ENCODE measurements around the gene SGSM2.
"Not testable (repeated sequence)": the region's sequence is repeated elsewhere in the genome, so short reads cannot be mapped to it uniquely, and the experiment has no call there.

Gene SGSM2

DNA sequence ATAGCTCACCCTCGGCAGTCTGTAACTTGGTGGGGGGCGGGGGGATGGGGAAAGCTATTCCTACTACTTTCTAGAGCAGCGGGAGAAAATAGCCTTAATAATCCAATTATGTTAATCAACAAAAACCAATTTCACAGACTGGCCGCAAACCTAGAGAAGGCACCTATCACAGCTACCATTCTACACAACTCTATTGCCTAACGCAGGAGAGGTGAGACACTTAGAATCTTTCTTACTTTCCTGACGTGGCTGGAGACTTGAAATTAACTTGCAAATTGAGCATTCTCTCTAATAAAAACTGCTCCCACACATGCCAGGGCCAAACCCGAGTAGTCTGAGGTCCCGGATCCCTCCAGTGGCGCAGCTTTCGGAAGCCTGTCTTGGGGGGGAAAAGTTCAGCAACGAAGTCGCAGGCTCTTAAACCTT is 34.5 kb upstream of the SGSM2 start:
- no peak for DNase-seq (ENCODE audit: extremely low read depth, low read depth)
- TF ChIP-seq, protein P1, sequence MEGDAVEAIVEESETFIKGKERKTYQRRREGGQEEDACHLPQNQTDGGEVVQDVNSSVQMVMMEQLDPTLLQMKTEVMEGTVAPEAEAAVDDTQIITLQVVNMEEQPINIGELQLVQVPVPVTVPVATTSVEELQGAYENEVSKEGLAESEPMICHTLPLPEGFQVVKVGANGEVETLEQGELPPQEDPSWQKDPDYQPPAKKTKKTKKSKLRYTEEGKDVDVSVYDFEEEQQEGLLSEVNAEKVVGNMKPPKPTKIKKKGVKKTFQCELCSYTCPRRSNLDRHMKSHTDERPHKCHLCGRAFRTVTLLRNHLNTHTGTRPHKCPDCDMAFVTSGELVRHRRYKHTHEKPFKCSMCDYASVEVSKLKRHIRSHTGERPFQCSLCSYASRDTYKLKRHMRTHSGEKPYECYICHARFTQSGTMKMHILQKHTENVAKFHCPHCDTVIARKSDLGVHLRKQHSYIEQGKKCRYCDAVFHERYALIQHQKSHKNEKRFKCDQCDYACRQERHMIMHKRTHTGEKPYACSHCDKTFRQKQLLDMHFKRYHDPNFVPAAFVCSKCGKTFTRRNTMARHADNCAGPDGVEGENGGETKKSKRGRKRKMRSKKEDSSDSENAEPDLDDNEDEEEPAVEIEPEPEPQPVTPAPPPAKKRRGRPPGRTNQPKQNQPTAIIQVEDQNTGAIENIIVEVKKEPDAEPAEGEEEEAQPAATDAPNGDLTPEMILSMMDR (IDR thresholded peaks at IDR 0.05; ENCODE audit: low read depth, low read length): no peak

DNA sequence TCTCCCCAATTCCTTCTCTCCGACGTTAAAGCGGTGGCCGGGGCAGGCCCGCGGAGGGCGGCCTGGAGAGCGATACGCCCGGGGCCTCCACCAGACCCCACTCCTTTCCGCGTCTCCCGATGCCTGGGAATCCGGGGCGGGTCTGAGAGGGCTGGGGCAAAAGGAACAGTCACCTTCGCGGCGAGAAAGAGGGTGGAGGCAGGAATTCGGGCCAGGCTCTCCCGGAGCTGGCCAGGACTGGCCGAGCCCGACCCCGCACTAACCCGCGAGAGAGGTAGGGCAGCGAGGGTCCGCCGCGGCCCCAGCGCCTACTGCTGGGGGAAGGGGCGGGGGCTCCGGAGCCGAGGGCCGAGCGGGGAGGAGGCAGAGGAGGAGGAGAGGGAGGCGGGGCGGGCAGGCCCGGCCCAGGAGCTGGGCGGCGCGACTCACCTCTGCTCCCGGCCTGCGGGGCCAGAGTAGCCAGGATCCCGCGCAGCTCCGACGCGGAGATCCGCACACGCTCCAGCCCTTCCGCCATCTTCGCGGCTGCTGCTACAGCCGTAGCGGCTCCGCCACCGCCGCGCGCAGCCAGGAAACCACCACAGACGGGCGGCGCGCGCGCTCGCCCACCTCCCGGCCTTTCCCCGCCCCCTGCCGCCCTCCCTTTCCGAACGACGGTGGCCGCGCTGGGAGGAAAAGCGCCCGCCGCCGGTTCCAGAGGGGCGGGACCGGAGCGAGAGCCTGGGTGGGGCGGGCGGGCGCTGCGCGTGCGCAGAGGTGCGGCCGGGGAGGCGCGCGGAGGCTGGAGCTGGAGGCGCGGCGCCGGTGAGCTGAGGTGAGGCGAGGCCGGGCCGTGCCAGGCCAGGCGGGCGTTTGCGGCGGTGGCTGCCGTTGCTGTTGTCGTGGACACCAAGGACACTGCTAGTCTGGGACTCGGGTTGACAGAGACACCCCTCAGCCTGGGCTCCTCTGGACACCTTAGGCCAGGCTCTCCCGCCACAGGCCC is 33.8 kb upstream of the SGSM2 start, which contains the start of the genes SMG6 and SRR:
TSS of gene SMG6 (minus strand) at position 582 of the 985 bp plus-strand sequence. CDS start at position 517, 65 bp downstream.
TSS of gene SRR (plus strand) at position 747 of the 985 bp plus-strand sequence. CDS start 11,611 bp downstream, outside the sequence.
- DNase-seq (ENCODE audit: extremely low read depth, low read depth): peak; percentile 56
- TF ChIP-seq, protein P1 (IDR thresholded peaks at IDR 0.05; ENCODE audit: low read depth, low read length): no peak

DNA sequence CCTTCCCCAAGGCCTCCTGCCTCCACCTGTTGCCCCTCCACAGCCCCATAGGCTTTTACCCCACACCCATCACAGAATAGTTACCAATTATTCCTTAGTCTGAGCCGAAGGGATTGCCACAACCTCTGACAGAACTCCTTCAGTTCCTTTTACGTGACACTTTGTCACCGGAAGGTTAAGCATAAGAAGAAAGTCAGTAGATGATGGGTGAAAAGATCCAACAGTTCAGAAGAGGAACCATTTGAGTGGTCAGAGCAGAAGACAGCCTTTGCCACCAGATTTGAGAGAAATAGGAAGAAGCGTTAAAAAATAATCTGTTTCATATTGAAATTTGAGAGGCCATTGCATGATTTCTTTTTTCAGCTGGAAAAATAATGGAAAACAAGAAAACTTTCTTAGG is 32.4 kb upstream of the SGSM2 start:
- TF ChIP-seq, protein P1 (IDR thresholded peaks at IDR 0.05; ENCODE audit: low read depth, low read length): no peak

DNA sequence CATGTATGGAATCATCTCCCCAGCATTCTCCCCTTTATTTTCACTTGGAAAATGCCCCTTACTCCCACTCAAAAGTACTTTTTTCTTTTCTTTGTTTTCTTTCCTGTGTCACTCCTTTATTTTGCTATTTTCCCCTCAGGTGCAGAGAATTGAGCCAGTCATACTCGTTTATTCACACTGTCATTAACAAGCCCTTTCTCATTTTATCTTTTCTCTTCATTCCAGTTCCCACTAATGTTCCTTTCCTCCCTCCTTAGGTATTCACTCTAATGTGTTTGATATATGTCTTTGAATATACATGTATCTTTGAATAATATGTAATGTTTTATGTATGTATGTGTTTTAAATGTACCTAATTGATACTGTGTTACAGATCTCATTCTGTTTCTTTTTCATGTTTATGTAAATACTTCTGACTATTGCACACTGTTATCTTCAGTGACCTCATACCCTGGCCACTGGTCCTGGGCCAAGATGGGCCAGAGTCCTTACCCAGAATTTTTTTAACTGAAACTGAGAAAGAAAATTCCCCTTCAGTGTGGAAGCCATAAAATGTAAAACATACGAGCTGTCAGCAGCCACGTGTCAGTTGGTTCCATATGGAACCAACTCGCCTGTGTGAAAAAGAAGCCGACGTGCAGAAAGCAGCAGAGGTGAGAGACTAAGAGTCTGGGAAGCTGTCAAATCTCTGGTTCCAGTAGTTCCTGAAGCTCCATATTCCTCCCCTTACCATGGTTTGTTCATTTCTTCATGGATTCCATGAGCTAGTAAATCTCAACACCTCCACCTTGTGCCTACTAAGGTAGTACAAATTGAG is 27.8 kb upstream of the SGSM2 start:
- TF ChIP-seq, protein P1 (IDR thresholded peaks at IDR 0.05; ENCODE audit: low read depth, low read length): no peak
- DNase-seq (ENCODE audit: extremely low read depth, low read depth): no peak

More for the DNA sequence above, 32.4 kb upstream of the SGSM2 start:
- DNase-seq (ENCODE audit: extremely low read depth, low read depth): no peak

DNA sequence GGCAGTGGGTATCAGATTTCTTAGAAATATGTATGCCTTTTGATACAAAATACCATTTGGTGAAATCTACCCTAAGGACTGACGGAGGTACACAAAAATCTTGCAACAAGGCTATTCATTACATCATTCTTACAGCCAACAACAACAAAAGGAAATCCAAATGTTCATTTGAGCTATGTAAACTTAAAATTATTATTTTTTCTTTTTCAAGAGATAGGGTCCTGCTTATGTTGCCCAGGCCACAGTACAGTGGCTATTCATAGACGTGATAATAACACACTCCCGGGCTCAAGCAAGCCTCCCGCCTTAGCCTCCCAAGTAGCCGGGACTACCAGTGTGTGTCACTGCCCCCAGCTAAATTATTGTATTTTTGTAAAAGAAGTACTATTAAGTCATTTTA is 24.6 kb upstream of the SGSM2 start:
- no peak for DNase-seq (ENCODE audit: extremely low read depth, low read depth)
- TF ChIP-seq, protein P1 (IDR thresholded peaks at IDR 0.05; ENCODE audit: low read depth, low read length): no peak

DNA sequence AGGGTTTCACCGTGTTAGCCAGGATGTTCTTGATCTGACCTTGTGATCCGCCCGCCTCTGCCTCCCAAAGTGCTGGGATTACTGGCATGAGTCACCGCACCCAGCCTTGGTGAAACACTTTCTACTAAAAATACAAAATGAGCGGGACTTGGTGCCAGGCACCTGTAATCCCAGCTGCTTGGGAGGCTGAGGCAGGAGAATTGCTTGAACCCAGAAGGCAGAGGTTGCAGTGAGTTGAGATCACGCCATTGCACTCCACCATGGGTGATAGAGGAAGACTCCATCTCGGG is 20.4 kb upstream of the SGSM2 start:
- DNase-seq (ENCODE audit: extremely low read depth, low read depth): not testable (repeated sequence)

DNA sequence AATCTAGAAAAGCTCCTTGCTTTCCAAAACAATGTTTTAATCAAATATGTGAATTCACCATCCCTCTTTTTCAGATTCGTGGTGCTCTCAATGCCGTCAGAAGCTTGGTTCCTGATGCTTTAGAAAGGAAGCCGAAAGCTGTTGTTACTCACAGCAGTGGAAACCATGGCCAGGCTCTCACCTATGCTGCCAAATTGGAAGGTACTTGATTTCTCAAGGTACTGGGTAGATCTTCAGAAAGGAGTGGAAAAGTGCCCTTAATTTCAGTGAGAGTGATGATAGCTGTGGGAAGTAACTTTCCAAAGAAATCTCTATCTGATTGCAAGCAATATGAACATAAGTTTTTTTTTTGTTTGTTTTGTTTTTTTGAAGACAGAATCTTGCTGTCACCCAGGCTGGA is 19.5 kb upstream of the SGSM2 start:
- DNase-seq (ENCODE audit: extremely low read depth, low read depth): no peak
- TF ChIP-seq, protein P1 (IDR thresholded peaks at IDR 0.05; ENCODE audit: low read depth, low read length): no peak
